Endodermal cell (in vitro differentiated cells): ENCODE data around the gene NOP53. TPM values are rescaled to one million over a fixed set of nuclear protein-coding genes. Genes with fewer than 3 reads are reported as not detected.
"Not testable (repeated sequence)": the region's sequence is repeated elsewhere in the genome, so short reads cannot be mapped to it uniquely, and the experiment has no call there.

ENCODE experiments used
- DNase-seq: peaks from one replicate; pipeline ENCODE4 v3.0.0-alpha.2; 2017
- H3K27ac ChIP-seq: 2 replicates; pipeline ENCODE4 v1.5.1; 2013; ENCODE audit warnings: mild to moderate bottlenecking, low read depth, low read length, moderate library complexity
- H3K27me3 ChIP-seq: 2 replicates; pipeline ENCODE4 v1.6.1; 2013; ENCODE audit warnings: mild to moderate bottlenecking, low read length, moderate library complexity; ENCODE audit not compliant: insufficient read depth, control insufficient read depth, poor library complexity, severe bottlenecking
- H3K36me3 ChIP-seq: 2 replicates; pipeline ENCODE4 v1.7.0; 2013; ENCODE audit warnings: mild to moderate bottlenecking, low read length, moderate library complexity; ENCODE audit not compliant: control insufficient read depth, insufficient read depth
- H3K4me1 ChIP-seq: one replicate; pipeline ENCODE4 v1.7.0; 2013; ENCODE audit warnings: low read length; ENCODE audit not compliant: control insufficient read depth, insufficient read depth
- H3K4me3 ChIP-seq: 2 replicates; pipeline ENCODE4 v1.5.1; 2013; ENCODE audit warnings: mild to moderate bottlenecking, low read length, moderate library complexity
- H3K9ac ChIP-seq: 2 replicates; pipeline ENCODE4 v1.6.1; 2013; ENCODE audit warnings: mild to moderate bottlenecking, low read length, moderate library complexity; ENCODE audit not compliant: poor library complexity, severe bottlenecking; ENCODE audit errors: extremely low read depth
- H3K9me3 ChIP-seq: 2 replicates; pipeline ENCODE4 v1.6.1; 2013; ENCODE audit warnings: mild to moderate bottlenecking, low read length, moderate library complexity; ENCODE audit not compliant: control insufficient read depth
- H3K27ac Mint-ChIP-seq: 2 replicates; pipeline ENCODE4 v1.8.0; 2020; ENCODE audit warnings: mixed read lengths
- H3K27me3 Mint-ChIP-seq: 2 replicates; pipeline ENCODE4 v1.8.0; 2021; ENCODE audit warnings: mild to moderate bottlenecking, mixed read lengths; ENCODE audit not compliant: insufficient read depth
- H3K36me3 Mint-ChIP-seq: 2 replicates; pipeline ENCODE4 v1.8.0; 2020; ENCODE audit warnings: low read depth, mixed read lengths
- H3K4me1 Mint-ChIP-seq: 2 replicates; pipeline ENCODE4 v1.8.0; 2020; ENCODE audit warnings: mixed read lengths
- H3K4me3 Mint-ChIP-seq: 2 replicates; pipeline ENCODE4 v1.8.0; 2020; ENCODE audit warnings: mild to moderate bottlenecking, moderate library complexity, mixed read lengths
- H3K9me3 Mint-ChIP-seq: 2 replicates; pipeline ENCODE4 v1.8.0; 2020; ENCODE audit warnings: mild to moderate bottlenecking, mixed read lengths
- WGBS, 2 experiments: methylation state at CpG; one replicate each; pipeline versions ENCODE4 v1.1.5 to v1.1.7; 2013; ENCODE audit warnings: missing lambda C conversion rate in 2 of 2, mixed read lengths in 1 of 2; ENCODE audit not compliant: insufficient coverage in 1 of 2, insufficient read length in 1 of 2; 5-methylcytosine and 5-hydroxymethylcytosine counted together
- total RNA-seq, 2 donors: library from RNA; stranded (reverse); fragmentation: NEBNext Ultra II Directional in 1 of 2; extraction: Animal tissue kit (Norgen Biotek cat#: 25700) in 1 of 2; gene quantifications; 2 replicates in 1 of 2; 3 replicates in 1 of 2; pipeline ENCODE4 v1.2.1, GENCODE V29; 2021
- TF ChIP-seq, protein P1 (sequence below): fragments of 200-600 bp; sonication (generic); conservative IDR thresholded peaks from 2 replicates; pipeline ENCODE4 v1.5.0; 2021; ENCODE audit warnings: antibody characterized with exemption, mild to moderate bottlenecking

Gene NOP53
- total RNA-seq, 2 donors from 2014 or later: 190 to 258 TPM

DNA sequence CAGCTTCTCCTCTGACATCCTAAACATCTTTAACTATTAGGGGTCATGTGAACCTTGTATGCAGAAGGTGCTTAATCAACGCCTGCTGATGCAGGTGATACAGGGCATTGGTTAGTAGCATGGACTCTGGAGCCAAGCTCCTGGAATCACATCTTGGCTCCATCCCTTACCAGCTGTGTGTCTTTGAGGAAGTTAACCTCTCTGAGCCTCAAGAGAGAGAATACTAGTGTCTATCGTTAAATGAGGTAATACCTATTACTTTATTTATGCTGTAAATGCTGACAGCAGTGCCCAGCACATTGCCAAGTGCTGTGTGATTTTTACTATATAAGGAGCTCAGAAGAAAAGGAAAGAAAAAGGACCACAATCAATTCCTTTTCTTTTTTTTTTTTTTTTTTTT is 22.0 kb downstream of the NOP53 start:
- no peak overlapping the region for H3K27ac Mint-ChIP-seq
- H3K4me1 Mint-ChIP-seq: peaks cover 7% of the 10 kb centered on the region
- H3K36me3 Mint-ChIP-seq: no peaks in the 10 kb centered on the region
- no peaks in the 10 kb centered on the region for H3K27me3 Mint-ChIP-seq
- no peak overlapping the region for H3K9ac ChIP-seq
- H3K36me3 ChIP-seq: no peaks in the 10 kb centered on the region
- no peaks in the 10 kb centered on the region for H3K9me3 Mint-ChIP-seq
- no peaks in the 10 kb centered on the region for H3K27me3 ChIP-seq
- TF ChIP-seq, protein P1, sequence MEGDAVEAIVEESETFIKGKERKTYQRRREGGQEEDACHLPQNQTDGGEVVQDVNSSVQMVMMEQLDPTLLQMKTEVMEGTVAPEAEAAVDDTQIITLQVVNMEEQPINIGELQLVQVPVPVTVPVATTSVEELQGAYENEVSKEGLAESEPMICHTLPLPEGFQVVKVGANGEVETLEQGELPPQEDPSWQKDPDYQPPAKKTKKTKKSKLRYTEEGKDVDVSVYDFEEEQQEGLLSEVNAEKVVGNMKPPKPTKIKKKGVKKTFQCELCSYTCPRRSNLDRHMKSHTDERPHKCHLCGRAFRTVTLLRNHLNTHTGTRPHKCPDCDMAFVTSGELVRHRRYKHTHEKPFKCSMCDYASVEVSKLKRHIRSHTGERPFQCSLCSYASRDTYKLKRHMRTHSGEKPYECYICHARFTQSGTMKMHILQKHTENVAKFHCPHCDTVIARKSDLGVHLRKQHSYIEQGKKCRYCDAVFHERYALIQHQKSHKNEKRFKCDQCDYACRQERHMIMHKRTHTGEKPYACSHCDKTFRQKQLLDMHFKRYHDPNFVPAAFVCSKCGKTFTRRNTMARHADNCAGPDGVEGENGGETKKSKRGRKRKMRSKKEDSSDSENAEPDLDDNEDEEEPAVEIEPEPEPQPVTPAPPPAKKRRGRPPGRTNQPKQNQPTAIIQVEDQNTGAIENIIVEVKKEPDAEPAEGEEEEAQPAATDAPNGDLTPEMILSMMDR: no peak
- H3K4me1 ChIP-seq: no peaks in the 10 kb centered on the region
- no peak overlapping the region for H3K27ac ChIP-seq
- no peak overlapping the region for H3K4me3 ChIP-seq
- no peak overlapping the region for H3K4me3 Mint-ChIP-seq
- DNase-seq: no peak
- no peaks in the 10 kb centered on the region for H3K9me3 ChIP-seq
- WGBS, 2 experiments: 30 to 50% methylated on average over 2 of the region's 2 CpGs

GRCh38 chr19:47768604-47769003 is 23.3 kb downstream of the NOP53 start:
- no peaks in the 10 kb centered on the region for H3K9me3 ChIP-seq
- Mint-ChIP-seq H3K27ac (no peak overlapping the region), H3K4me1 (peaks cover 7% of the 10 kb centered on the region), H3K27me3 (no peaks in the 10 kb centered on the region), H3K9me3 (no peaks in the 10 kb centered on the region), H3K36me3 (no peaks in the 10 kb centered on the region), H3K4me3 (no peak overlapping the region)
- peak; percentile 54 for DNase-seq
- no peak overlapping the region for H3K4me3 ChIP-seq
- TF ChIP-seq, protein P1: peak; percentile 28
- H3K9ac ChIP-seq: no peak overlapping the region
- H3K27ac ChIP-seq: no peak overlapping the region
- no peaks in the 10 kb centered on the region for H3K27me3 ChIP-seq
- H3K36me3 ChIP-seq: no peaks in the 10 kb centered on the region
- 92% methylated on average over 2 of the region's 2 CpGs; no CpG with 5 or more reads in 1 of the 2 experiments for WGBS, 2 experiments
- H3K4me1 ChIP-seq: no peaks in the 10 kb centered on the region

DNA sequence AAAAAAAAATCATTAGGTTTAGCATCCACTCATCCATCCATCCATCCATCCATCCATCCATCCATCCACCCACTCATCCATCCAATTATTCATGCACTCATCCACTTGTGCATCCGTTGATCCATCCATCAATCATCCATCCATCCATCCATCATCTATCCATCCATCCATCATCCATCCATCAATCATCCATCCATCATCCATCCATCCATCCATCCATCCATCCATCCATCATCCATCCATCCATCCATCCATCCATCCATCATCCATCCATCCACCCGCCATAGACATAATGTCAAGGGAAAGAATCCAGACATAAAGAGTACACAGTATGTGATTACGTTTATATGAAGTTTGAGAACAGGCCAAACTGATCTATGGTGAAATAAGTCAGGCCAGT is 24.2 kb downstream of the NOP53 start:
- TF ChIP-seq, protein P1: no peak
- H3K4me1 ChIP-seq: no peaks in the 10 kb centered on the region

DNA sequence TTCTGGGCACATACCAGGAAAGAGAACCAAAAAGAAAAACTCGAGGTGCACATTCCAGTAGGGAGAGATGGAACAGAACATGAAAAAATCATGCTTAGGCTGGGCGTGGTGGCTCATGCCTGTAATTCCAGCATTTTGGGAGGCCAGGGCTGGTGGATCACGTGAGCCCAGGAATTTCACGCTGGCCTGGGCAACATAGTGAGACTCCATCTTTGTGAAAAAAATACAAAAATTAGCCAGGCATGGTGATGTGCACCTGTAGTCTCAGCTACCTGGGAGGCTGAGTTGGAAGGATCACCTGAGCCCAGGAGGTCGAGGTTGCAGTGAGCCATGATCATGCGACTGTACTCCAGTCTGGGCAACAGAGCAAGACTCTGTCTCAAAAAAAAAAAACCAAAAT is 25.9 kb downstream of the NOP53 start:
- WGBS, 2 experiments: 89 to 94% methylated on average over 6 of the region's 6 CpGs
- not testable (repeated sequence) for H3K4me3 Mint-ChIP-seq, H3K9ac ChIP-seq, H3K4me3 ChIP-seq, H3K27me3 Mint-ChIP-seq, DNase-seq, H3K4me1 ChIP-seq, H3K36me3 ChIP-seq, H3K27ac ChIP-seq, H3K27me3 ChIP-seq, H3K9me3 ChIP-seq, H3K36me3 Mint-ChIP-seq, H3K27ac Mint-ChIP-seq, H3K9me3 Mint-ChIP-seq
- peaks cover 13% of the 10 kb centered on the region for H3K4me1 Mint-ChIP-seq

More for the DNA sequence above, 24.2 kb downstream of the NOP53 start:
- Histone ChIP-seq H3K27me3 (no peaks in the 10 kb centered on the region), H3K9ac (no peak overlapping the region), H3K9me3 (no peaks in the 10 kb centered on the region), H3K36me3 (no peaks in the 10 kb centered on the region), H3K27ac (no peak overlapping the region), H3K4me3 (no peak overlapping the region)
- no peaks in the 10 kb centered on the region for H3K9me3 Mint-ChIP-seq
- DNase-seq: no peak
- WGBS, 2 experiments: 78 to 87% methylated on average over 2 to 3 of the region's 3 CpGs
- no peak overlapping the region for H3K27ac Mint-ChIP-seq
- H3K36me3 Mint-ChIP-seq: no peaks in the 10 kb centered on the region
- no peaks in the 10 kb centered on the region for H3K27me3 Mint-ChIP-seq
- H3K4me1 Mint-ChIP-seq: peaks cover 12% of the 10 kb centered on the region
- H3K4me3 Mint-ChIP-seq: no peak overlapping the region
